Duodenal mucosa (tissue), 2 donors: Measurements from ENCODE around the gene RSL1D1.
"Not testable (repeated sequence)": the region's sequence is repeated elsewhere in the genome, so short reads cannot be mapped to it uniquely, and the experiment has no call there.

Experiments
- H3K27ac ChIP-seq: one replicate; pipeline ENCODE4 v1.7.0; 2013; ENCODE audit warnings: low read depth, low read length
- H3K27me3 ChIP-seq, 2 donors: one replicate each; pipeline ENCODE4 v1.7.0; 2013; ENCODE audit warnings: low read length in 2 of 2, control low read depth in 1 of 2; ENCODE audit not compliant: insufficient read depth in 2 of 2, control insufficient read depth in 1 of 2
- H3K36me3 ChIP-seq, 2 donors: one replicate each; pipeline ENCODE4 v1.7.0; 2013; ENCODE audit warnings: low read length in 2 of 2, control low read depth in 1 of 2; ENCODE audit not compliant: insufficient read depth in 2 of 2, control insufficient read depth in 1 of 2
- H3K4me1 ChIP-seq, 2 donors: one replicate each; pipeline ENCODE4 v1.7.0; 2013; ENCODE audit warnings: low read length in 2 of 2, control low read depth in 1 of 2; ENCODE audit not compliant: insufficient read depth in 2 of 2, control insufficient read depth in 1 of 2
- H3K4me3 ChIP-seq, 2 donors: one replicate each; pipeline ENCODE4 v1.7.0; 2013; ENCODE audit warnings: low read length in 2 of 2, low read depth in 1 of 2
- H3K9ac ChIP-seq, 2 donors: one replicate each; pipeline ENCODE4 v1.7.0; 2013; ENCODE audit warnings: low read length in 2 of 2, low read depth in 1 of 2
- H3K9me3 ChIP-seq, 2 donors: one replicate each; pipeline ENCODE4 v1.7.0; 2013; ENCODE audit warnings: low read length in 2 of 2, control low read depth in 1 of 2; ENCODE audit not compliant: control insufficient read depth in 1 of 2

Gene RSL1D1

DNA sequence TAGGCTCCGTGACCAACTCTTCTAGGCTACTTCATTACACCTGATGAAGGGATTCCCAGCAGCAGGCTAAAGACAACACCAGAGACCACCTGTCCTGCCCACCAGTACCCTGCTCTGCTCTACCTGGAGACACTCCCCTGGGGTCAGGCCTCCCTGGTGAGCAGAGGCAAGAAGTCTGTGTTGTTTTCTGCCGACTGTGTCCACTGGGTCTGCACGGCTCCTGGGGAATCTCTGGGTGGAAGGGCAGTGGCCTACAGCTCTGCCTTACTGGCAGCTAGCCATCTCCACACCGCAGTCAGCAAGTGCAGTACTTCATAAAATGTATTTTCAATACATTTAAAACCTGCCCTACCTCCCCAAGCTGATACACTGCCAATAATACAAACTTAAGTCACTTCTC, 6.8 kb downstream of the RSL1D1 start:
- no peak overlapping the region for H3K27ac ChIP-seq
- no peak overlapping the region for H3K4me3 ChIP-seq
- H3K9me3 ChIP-seq: no peaks in the 10 kb centered on the region
- no peak overlapping the region for H3K9ac ChIP-seq
- H3K36me3 ChIP-seq: peaks cover 48 to 85% of the 10 kb centered on the region in 2 donors
- H3K4me1 ChIP-seq: no peaks in the 10 kb centered on the region
- no peaks in the 10 kb centered on the region for H3K27me3 ChIP-seq

GRCh38 chr16:11843861-11844260, 7.5 kb downstream of the RSL1D1 start:
- no peaks in the 10 kb centered on the region for H3K27me3 ChIP-seq
- peaks cover 50 to 87% of the 10 kb centered on the region in 2 donors for H3K36me3 ChIP-seq
- H3K27ac ChIP-seq: no peak overlapping the region
- no peak overlapping the region for H3K4me3 ChIP-seq
- no peaks in the 10 kb centered on the region for H3K4me1 ChIP-seq
- no peaks in the 10 kb centered on the region for H3K9me3 ChIP-seq
- H3K9ac ChIP-seq: no peak overlapping the region

DNA sequence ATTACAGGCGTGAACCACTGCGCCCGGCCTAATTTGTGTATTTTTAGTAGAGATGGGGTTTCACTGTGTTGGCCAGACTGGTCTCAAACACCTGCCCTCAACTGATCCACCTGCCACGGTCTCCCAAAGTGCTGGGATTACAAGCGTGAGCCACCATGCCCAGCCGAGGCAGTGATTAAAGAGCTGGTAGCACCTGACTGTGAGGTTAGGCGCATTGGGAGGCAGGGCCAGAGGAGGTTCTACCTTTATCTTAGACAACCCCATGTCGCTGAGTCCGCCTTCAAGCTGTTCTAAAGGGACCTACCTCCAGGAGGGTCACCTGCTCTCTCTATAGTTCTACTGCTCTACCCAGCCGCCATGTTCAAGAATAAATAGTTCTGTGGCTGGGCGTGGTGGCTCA, 8.1 kb downstream of the RSL1D1 start:
- H3K9ac ChIP-seq: no peak overlapping the region
- H3K9me3 ChIP-seq: no peaks in the 10 kb centered on the region
- H3K27me3 ChIP-seq: no peaks in the 10 kb centered on the region
- H3K4me1 ChIP-seq: no peaks in the 10 kb centered on the region
- H3K4me3 ChIP-seq: no peak overlapping the region
- H3K27ac ChIP-seq: no peak overlapping the region
- H3K36me3 ChIP-seq: peaks cover 50 to 91% of the 10 kb centered on the region in 2 donors

DNA sequence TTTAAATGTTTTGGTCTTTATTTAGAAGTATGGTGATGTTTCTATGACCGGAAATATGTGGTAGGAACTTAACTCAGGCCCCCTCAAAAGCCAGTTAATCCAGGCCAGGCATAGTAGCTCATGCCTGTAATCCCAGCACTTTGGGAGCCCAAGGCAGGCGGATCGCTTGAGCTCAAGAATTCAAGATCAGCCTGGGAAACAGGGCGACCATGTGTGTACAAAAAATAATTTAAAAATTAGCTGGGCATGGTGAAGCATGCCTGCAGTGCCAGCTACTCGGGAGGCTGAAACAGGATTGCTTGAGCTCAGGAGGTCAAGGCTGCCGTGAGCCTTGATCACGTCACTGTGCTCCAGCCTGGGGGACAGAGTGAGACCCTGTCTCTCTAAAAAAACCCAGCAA, 10.3 kb downstream of the RSL1D1 start:
- Histone ChIP-seq H3K36me3 (peaks cover 53 to 93% of the 10 kb centered on the region in 2 donors), H3K9me3 (no peaks in the 10 kb centered on the region), H3K9ac (no peak overlapping the region), H3K27me3 (no peaks in the 10 kb centered on the region), H3K4me1 (no peaks in the 10 kb centered on the region), H3K27ac (no peak overlapping the region), H3K4me3 (no peak overlapping the region)

DNA sequence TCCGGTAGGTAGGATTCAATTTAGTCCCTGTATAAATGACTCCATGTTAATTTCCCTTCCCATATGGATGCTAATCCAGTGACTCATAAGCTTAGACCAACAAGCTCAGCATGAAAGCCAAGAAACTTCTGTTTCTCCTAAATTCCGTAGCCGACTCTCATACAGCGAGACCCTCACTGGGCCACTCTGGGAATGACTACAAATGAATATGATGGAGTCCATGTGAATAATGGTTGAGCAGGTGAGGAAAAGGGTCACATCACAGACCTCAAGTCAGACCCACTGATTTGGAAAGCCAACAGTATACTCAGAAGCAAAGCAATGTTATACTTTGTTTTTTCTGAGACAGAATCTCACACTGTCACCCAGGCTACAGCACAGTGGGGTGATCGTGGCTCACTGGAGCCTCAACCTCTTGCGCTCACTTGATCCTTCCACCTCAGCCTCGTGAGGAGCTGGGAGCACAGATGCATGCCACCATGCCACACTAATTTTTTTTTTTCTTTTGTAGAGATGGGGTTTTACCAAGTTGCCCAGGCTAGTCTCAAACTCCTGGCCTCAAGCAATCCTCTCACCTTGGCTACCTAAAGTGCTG, 14.6 kb downstream of the RSL1D1 start:
- Histone ChIP-seq H3K36me3 (peaks cover 30 to 63% of the 10 kb centered on the region in 2 donors), H3K27ac (no peak overlapping the region)

GRCh38 chr16:11835891-11836649, 15.3 kb downstream of the RSL1D1 start:
- Histone ChIP-seq H3K27ac (no peak overlapping the region), H3K4me1 (no peaks in the 10 kb centered on the region), H3K36me3 (peaks cover 23 to 57% of the 10 kb centered on the region in 2 donors), H3K9me3 (no peaks in the 10 kb centered on the region), H3K27me3 (no peaks in the 10 kb centered on the region), H3K9ac (no peak overlapping the region), H3K4me3 (no peak overlapping the region)

More for the DNA sequence above, 14.6 kb downstream of the RSL1D1 start:
- no peaks in the 10 kb centered on the region for H3K4me1 ChIP-seq
- H3K4me3 ChIP-seq: no peak overlapping the region
- no peaks in the 10 kb centered on the region for H3K27me3 ChIP-seq
- no peak overlapping the region for H3K9ac ChIP-seq
- no peaks in the 10 kb centered on the region for H3K9me3 ChIP-seq

DNA sequence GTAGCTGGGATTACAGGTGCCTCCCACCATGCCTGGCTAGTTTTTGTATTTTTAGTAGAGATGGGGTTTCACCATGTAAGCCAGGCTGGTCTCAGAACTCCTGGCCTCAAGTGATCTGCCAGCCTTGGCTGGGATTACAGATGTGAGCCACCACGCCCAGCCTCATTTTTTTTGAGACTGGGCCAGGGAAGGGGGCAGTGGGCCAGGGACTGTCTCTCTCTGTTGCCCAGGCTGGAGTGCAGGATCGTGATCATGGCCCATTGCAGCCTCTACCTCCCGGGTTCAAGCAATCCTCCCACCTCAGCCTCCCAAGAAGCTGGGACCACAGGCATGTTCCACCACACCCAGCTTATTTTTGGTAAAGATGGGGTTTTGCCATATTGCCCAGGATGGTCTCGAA, 16.0 kb downstream of the RSL1D1 start:
- Histone ChIP-seq H3K4me1 (no peaks in the 10 kb centered on the region), H3K36me3 (peaks cover 16 to 49% of the 10 kb centered on the region in 2 donors), H3K4me3 (no peak overlapping the region), H3K27me3 (no peaks in the 10 kb centered on the region), H3K27ac (no peak overlapping the region), H3K9me3 (no peaks in the 10 kb centered on the region), H3K9ac (no peak overlapping the region)

- no peak overlapping the region for H3K27ac ChIP-seq
Measured at GRCh38 chr16:11833951-11834695, 17.2 kb downstream of the RSL1D1 start.

DNA sequence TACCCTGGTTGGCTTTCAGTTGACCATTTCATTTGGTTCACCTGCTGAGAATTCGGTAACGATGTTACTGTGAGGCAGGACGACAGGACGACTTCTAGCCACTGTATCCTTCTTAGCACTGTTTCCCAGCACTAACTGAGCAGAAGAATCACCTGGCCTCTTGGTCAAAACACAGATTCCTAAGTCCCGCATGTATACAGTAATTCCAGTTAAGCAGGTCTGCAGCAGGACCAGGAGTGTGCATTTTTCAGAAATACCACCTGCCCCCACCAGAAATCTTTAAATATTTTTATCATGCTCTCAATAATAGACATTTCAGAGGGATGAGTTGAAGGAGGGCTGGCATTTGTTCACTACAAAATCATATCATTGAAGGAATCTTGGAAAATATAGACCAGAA, 22.6 kb downstream of the RSL1D1 start:
- no peaks in the 10 kb centered on the region for H3K36me3 ChIP-seq
- no peak overlapping the region for H3K27ac ChIP-seq
- H3K27me3 ChIP-seq: no peaks in the 10 kb centered on the region
- H3K9ac ChIP-seq: no peak overlapping the region
- H3K4me1 ChIP-seq: peaks cover 6 to 8% of the 10 kb centered on the region in 2 donors
- no peaks in the 10 kb centered on the region for H3K9me3 ChIP-seq
- H3K4me3 ChIP-seq: no peak overlapping the region

More at GRCh38 chr16:11833951-11834695, 17.2 kb downstream of the RSL1D1 start:
- no peaks in the 10 kb centered on the region for H3K4me1 ChIP-seq
- H3K36me3 ChIP-seq: peaks cover 9 to 38% of the 10 kb centered on the region in 2 donors
- no peak overlapping the region for H3K4me3 ChIP-seq
- no peaks in the 10 kb centered on the region for H3K9me3 ChIP-seq
- no peak overlapping the region for H3K9ac ChIP-seq
- H3K27me3 ChIP-seq: no peaks in the 10 kb centered on the region

- not testable (repeated sequence) for H3K36me3 ChIP-seq, H3K27me3 ChIP-seq, H3K27ac ChIP-seq, H3K4me3 ChIP-seq, H3K4me1 ChIP-seq, H3K9me3 ChIP-seq, H3K9ac ChIP-seq
Measured at GRCh38 chr16:11825520-11826165, 25.7 kb downstream of the RSL1D1 start.
